ENCODE data around the gene ALDH8A1. TPM values are rescaled to one million over a fixed set of nuclear protein-coding genes. Genes with fewer than 3 reads are reported as not detected.

The ALDH8A1 gene
- total RNA-seq, 1 experiment from 2014 or later: not detected

DNA sequence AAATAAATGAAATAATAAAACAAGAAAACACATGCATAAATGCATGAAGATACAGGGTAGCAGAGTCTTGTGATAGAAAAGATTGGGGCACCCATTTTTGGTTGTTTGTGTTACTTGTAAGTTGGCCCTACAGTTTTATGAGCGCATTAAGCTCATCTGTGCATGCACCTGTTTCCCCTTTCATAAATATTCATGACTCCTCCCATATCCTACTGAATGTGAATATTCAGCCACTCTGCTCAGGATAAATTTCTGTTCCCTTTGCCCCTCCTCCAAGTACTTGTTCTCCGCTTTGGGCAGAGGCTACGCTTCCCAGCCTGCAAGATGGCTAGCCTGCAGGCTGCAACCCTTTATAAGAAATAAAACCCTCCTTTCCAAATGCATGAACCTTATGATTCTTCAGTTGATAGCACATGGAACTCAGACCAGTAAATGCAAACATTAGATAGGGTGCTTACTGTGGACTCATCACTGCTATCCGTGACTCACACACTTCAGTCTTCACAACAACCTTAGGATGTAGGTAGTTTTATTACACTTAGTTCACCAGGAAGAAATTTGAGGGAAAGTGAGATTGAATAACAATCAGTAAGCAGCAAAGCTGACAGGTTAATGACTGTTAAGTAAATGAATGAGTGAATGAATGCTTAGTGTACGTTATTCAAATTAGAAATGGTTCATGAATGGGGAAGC lies 15.0 kb downstream of the ALDH8A1 start:
- Histone ChIP-seq H2BK20ac (ENCODE audit: low read depth, low read length, poor library complexity, severe bottlenecking) (no peak overlapping the region), H3K27ac (ENCODE audit: insufficient read length, low read depth, low read length) (no peak overlapping the region), H3K9me3 (ENCODE audit: control insufficient read depth, low read depth, low read length) (no peaks in the 10 kb centered on the region), H3K79me2 (ENCODE audit: insufficient read depth, low read length) (no peaks in the 10 kb centered on the region), H3K56ac (ENCODE audit: insufficient read length, low read depth, low read length) (no peak overlapping the region), H4K5ac (ENCODE audit: insufficient read length, low read depth, low read length) (no peak overlapping the region), H2AK5ac (ENCODE audit: insufficient read length, low read length) (no peak overlapping the region), H3K4me1 (ENCODE audit: insufficient read depth, low read length) (no peaks in the 10 kb centered on the region), H3K4ac (ENCODE audit: low read depth, low read length) (no peak overlapping the region), H2BK15ac (ENCODE audit: low read depth, low read length) (no peak overlapping the region), H2BK12ac (ENCODE audit: insufficient read length, low read depth, low read length) (no peak overlapping the region), H4K20me1 (ENCODE audit: control insufficient read depth, insufficient read depth, insufficient read length) (no peaks in the 10 kb centered on the region), H3K23me2 (ENCODE audit: insufficient read length, low read depth, low read length, poor library complexity, severe bottlenecking) (no peaks in the 10 kb centered on the region), H2AFZ (ENCODE audit: low read length) (no peak overlapping the region), H3K27me3 (ENCODE audit: insufficient read depth, low read length) (no peaks in the 10 kb centered on the region), H3T11ph (ENCODE audit: low read length) (no peak overlapping the region), H2BK120ac (ENCODE audit: low read depth, low read length, poor library complexity, severe bottlenecking) (no peak overlapping the region), H2BK5ac (ENCODE audit: insufficient read length, low read length) (no peak overlapping the region), H3K4me2 (ENCODE audit: insufficient read depth, insufficient read length, low read length) (no peak overlapping the region), H3K9ac (ENCODE audit: extremely low read depth, insufficient read length, low read length) (no peak overlapping the region), H3K79me1 (ENCODE audit: insufficient read depth, low read depth, low read length, poor library complexity, severe bottlenecking) (no peaks in the 10 kb centered on the region), H3K14ac (ENCODE audit: insufficient read depth, low read length) (no peak overlapping the region), H4K91ac (ENCODE audit: insufficient read length, low read depth, low read length) (no peak overlapping the region), H3K23ac (ENCODE audit: insufficient read length, low read depth, low read length) (no peak overlapping the region), H3K18ac (ENCODE audit: insufficient read length, low read depth, low read length) (no peak overlapping the region), H4K8ac (replicated peaks; ENCODE audit: insufficient read length, low read depth, low read length) (no peak overlapping the region)
- peaks cover 1% of the 10 kb centered on the region; the same call in 1 of the 2 replicates for H3K27me3 Mint-ChIP-seq (ENCODE audit: low read depth)
- H3K36me3 Mint-ChIP-seq (ENCODE audit: insufficient read depth in 1 of 3, low read depth in 3 of 3): no peaks in the 10 kb centered on the region
- no peak overlapping the region for H3K4me3 Mint-ChIP-seq
- no peak overlapping the region for H3K27ac Mint-ChIP-seq
- no peaks in the 10 kb centered on the region for H3K9me3 Mint-ChIP-seq
- no CpG with 5 or more reads among the region's 5 CpGs for WGBS (ENCODE audit: extremely low coverage, insufficient read length, low lambda C conversion rate)
- TF ChIP-seq, protein P1, sequence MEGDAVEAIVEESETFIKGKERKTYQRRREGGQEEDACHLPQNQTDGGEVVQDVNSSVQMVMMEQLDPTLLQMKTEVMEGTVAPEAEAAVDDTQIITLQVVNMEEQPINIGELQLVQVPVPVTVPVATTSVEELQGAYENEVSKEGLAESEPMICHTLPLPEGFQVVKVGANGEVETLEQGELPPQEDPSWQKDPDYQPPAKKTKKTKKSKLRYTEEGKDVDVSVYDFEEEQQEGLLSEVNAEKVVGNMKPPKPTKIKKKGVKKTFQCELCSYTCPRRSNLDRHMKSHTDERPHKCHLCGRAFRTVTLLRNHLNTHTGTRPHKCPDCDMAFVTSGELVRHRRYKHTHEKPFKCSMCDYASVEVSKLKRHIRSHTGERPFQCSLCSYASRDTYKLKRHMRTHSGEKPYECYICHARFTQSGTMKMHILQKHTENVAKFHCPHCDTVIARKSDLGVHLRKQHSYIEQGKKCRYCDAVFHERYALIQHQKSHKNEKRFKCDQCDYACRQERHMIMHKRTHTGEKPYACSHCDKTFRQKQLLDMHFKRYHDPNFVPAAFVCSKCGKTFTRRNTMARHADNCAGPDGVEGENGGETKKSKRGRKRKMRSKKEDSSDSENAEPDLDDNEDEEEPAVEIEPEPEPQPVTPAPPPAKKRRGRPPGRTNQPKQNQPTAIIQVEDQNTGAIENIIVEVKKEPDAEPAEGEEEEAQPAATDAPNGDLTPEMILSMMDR (conservative IDR thresholded peaks at IDR 0.05): no peak
- H3K4me1 Mint-ChIP-seq: peaks cover 3 to 5% of the 10 kb centered on the region in 2 experiments
- DNase-seq: no peak
